GM21619 (cell line): Measurements from ENCODE around the gene ARL5A.
A peak's percentile ranks its signal among the peaks of the same experiment; 100 is the strongest.
"Not testable (repeated sequence)": the region's sequence is repeated elsewhere in the genome, so short reads cannot be mapped to it uniquely, and the experiment has no call there.

Experiments used
- ATAC-seq: cut with Tn5 transposase; IDR thresholded peaks from one replicate; pipeline ENCODE4 v1.9.1; 2021; ENCODE audit not compliant: unreplicated experiment

Gene ARL5A

GRCh38 chr2:151796774-151797173, 31.4 kb downstream of the ARL5A start:
- no peak for ATAC-seq

DNA sequence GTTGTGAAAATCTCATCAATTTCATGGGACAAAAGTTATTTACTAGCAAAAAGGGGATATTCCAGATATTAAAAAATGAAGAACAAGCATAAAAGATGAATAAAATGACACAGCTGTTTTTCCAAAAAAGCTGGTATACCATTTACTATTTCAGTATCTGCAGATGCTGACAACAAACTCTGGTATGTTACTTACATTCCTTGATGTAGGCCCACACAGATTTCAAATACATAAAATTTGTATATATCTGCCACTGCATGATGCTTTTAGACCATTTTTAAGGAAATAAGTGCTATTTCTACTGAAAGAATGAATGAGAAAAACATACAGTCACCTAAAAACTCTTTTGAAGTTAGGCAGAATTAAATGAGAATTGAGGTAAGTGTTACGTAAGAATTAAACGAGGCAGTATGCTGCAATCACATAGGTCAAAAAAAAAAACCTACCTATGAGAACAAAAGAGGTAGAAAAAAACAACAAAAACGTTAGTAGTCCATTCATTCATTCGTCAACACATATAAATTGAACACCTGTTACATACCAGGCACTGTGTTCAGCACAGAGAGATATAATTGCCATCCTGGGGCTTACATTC, 32.5 kb downstream of the ARL5A start:
- ATAC-seq = no peak

DNA sequence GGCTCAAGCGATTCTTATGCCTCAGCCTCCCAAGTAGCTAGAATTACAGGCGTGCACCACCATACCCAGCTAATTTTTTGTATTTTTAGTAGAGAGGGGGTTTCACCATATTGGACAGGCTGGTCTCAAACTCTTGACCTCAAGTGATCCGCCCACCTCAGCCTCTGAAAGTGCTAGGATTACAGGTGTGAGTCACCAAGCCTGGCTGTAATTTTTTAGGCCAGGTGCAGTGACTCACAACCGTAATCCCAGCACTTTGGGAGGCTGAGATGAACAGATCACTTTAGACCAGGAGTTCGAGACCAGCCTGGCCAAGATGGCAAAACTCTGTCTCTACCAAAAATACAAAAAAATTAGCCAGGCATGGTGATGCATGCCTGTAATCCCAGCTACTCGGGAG, 33.8 kb downstream of the ARL5A start:
- ATAC-seq = not testable (repeated sequence)

- ATAC-seq = no peak
Observed at GRCh38 chr2:151793123-151793522, 35.1 kb downstream of the ARL5A start.

DNA sequence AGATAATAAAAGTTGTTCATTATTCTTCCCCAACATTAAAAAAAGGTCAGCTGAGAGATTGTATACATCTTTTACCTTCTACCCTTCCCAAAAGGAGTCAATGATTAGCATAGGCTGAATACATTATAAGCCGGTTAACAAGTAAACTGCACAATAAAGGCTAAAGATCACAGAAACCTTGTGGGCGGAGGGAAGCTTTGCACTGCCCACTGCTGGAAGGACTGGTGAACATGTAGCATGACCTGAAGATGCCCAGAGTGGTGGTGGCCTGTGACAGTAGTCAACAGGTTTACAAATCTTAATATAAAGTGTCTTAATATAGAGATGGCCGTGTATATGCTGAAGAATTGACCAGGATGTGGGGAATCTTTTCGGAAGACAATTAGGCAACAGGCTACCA, 35.6 kb downstream of the ARL5A start:
- ATAC-seq = no peak

DNA sequence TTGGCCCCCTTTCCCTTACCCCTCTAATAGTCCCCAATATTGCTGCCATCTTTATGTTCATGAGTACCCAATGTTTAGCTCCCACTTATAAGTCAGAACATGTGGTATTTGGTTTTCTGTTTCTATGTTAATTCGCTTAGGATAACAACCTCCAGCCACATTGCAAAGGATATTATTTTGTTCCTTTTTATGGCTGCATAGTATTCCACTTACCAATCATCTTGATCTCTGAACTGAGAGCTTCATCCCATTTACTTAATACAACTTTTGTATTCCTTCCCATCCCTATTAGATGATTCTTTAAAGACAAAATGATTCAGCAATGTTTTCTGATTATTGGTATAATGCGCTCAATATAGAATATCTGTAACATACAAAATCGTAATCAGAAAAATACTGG, 36.7 kb downstream of the ARL5A start:
- no peak for ATAC-seq

- no peak for ATAC-seq
Observed at GRCh38 chr2:151790689-151791088, 37.5 kb downstream of the ARL5A start.

DNA sequence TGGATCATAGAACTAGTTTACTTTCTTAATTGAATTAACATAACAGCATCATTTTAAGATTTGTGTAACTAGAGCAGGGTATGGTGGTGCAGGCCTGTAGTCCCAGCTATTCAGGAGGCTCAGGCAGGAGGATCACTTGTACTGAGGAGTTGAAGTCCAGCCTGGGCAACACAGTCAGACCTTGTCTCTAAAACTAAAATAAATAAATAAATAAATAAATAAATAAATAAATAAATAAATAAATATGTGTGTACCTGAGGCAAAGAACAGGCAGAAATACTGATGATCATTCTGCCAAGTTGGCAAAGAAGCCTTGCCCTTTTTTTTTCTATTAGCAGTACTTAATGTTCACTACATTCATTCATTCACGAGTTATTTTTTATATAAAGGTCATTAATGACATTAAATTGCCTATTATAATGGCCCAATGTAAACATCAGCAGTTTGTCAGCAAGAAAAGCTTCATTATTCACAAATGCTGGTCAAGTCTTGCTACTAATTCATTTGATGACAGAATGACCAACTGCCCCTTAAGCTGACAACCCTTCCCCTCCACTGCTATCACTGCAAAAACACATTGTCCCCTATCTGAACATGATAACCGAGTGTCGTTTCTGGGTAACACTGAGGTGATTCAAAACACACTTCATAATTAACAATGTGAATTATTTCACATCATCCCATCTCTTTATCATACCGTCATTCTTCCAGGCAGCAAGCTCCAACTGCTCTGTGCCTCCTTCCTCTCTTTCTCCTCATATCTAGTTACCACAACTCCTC, 39.0 kb downstream of the ARL5A start:
- ATAC-seq = no peak

DNA sequence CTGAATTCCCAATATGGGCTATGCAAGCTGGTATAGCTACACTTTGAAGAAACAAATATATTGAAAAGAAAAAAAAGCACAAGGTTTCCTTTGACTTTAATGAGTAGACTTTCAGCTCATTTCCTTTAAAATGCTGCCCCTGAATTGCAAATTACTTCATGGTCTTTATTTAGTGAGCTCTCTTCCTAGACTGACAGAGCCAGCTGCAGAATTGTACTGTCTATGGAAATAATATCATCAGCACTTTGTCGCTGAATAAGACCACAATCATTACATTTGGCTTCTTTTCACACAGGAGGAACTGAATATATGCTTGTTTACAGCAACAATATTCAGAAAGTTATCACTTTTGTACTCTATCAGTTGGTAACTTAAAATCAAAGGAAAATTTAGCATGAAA, 41.7 kb downstream of the ARL5A start:
- ATAC-seq = no peak

- no peak for ATAC-seq
Observed at GRCh38 chr2:151786077-151786476, 42.1 kb downstream of the ARL5A start.

DNA sequence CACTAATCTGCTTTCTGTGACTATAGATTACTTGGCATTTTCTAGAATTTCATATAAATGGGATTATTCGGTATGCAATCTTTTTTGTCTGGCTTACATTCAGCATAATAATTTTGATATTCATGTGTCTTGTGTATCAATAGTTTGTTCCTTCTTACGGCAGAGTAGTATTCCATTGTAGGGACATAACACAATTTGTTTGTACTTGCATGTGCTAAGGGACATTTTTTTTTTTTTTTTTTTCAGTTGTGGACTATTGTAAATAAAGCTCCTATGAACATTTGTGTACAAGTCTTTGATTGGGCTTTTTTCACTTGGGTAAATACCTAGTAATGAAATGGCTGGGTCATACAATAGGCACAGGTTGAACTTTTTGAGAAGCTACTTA, 45.1 kb downstream of the ARL5A start:
- ATAC-seq = no peak

DNA sequence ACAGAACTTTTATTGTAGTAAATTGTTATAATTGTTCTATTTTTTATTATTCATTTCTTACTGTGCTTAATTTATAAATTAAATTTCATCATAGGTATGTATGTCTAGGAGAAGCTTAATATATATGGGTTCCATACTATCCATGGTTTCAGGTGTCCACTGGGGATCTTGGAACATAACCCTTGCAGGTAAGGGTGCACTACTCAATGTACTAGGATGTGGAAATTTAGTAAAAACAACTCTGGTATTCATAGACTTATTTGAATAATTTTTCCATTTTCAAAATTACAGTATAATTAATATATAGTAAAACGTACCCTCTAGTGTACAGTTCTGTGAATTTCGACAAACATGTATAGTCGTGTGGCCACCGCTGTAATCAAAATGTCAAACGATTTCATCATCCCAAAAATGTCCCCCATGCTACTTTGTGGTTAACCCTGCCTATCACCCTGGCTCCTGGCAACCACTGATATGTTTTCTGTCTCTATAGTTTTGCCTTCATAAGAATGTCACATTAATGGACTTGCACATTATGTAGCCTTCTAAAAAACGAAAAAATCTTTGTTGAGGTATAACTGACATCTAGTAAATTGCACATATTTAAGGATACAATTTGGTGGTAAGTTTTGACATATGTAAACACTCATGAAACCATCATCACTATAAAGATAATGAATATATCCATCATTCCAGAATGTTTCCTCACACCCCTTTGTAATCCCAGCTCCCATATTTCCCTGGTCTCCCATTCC, 45.7 kb downstream of the ARL5A start:
- ATAC-seq = no peak

- ATAC-seq = no peak
Observed at GRCh38 chr2:151781642-151782041, 46.6 kb downstream of the ARL5A start.

- ATAC-seq = no peak
Observed at GRCh38 chr2:151780938-151781337, 47.3 kb downstream of the ARL5A start.

- no peak for ATAC-seq
Observed at GRCh38 chr2:151777935-151778334, 50.3 kb downstream of the ARL5A start.

DNA sequence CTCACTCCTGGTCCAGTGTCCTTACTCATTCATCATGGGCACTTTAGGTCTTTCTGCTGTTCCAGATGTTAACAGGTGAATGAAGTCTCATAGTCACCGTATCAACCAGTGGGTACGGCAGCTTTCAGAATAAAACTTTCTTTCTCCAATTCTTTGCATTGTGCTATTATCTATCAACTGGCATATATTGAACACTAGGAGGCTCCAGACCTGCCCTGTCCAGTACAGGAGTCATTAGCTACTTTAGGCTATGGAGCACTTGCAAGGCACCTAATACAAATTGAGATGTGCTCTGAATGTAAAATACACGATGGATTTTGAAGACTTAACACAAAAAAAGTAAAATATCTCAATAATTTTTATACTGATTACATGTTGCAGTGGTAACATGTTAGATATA, 50.7 kb downstream of the ARL5A start:
- no peak for ATAC-seq

DNA sequence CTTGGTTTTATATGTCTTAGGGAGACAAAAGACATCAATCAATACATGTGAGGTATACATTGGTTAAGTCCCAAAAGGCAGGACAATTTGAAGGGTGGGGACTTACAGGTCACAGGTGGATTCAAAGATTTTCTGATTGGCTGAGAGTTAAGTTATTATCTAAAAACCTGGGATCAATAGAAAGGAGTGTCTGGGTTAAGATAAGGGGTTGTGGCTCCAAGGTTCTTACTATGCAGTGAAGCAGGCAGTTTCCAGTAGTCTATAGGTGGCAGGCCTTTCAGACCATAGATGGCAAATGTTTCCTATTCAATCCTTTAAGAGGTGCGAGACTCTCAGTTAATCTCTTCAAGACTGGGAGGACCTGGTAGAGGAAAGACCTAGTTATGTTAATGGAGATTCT, 51.9 kb downstream of the ARL5A start:
- ATAC-seq = no peak

DNA sequence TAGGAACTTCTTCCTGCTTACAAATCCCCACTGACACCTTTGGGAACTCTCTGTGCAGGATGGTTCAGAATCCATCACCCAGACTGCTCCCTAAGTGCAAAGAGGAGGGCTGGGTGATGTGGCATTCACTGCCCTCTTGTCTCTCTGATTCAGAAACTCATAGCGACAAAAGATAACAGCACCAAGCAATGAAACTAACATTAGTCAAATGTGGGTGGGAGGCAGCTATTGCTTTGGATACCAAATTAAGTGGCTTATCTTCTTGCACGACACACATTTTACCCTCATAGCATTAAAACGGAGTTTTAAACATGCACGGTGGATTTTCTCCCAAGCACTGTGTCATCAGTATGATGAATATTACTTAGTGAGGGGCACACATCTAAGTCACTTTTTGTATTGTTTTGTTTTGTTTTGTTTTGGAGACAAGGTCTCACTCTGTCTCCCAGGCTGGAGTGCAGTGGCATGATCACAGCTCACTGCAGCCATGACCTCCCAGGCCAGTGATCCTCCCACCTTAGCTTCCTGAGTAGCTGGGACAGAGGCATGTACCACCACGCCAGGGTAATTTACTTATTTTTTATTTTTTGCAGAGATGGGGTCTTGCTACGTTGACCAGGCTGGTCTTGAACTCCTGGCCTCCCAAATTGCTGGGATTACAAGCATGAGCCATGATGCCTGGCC, 53.0 kb downstream of the ARL5A start:
- peak; percentile 20 for ATAC-seq

GRCh38 chr2:151774506-151774905, 53.7 kb downstream of the ARL5A start:
- ATAC-seq = no peak

- ATAC-seq = peak; percentile 93
Observed at GRCh38 chr2:151771599-151772358, 56.4 kb downstream of the ARL5A start.

DNA sequence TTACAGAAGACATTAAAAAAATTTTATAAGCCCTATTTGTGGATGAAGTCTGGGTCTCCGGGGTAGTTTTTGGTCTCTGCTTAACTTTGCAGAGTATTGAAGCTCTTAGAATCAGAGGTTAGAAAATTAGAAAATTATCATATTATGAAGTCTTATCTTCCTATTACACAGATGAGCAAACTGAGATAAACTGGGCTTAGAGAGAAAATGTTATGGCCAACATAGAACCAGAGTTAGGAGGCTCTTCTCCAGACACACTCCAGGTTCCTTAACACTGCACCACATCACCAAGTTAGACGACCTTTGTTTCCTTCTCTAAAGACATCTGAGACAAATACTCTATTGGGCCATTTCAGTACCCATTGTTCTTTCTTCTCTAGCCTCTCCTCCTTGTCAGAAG, 57.2 kb downstream of the ARL5A start:
- no peak for ATAC-seq
